ENCODE results near the gene ADGRL1.

DNA sequence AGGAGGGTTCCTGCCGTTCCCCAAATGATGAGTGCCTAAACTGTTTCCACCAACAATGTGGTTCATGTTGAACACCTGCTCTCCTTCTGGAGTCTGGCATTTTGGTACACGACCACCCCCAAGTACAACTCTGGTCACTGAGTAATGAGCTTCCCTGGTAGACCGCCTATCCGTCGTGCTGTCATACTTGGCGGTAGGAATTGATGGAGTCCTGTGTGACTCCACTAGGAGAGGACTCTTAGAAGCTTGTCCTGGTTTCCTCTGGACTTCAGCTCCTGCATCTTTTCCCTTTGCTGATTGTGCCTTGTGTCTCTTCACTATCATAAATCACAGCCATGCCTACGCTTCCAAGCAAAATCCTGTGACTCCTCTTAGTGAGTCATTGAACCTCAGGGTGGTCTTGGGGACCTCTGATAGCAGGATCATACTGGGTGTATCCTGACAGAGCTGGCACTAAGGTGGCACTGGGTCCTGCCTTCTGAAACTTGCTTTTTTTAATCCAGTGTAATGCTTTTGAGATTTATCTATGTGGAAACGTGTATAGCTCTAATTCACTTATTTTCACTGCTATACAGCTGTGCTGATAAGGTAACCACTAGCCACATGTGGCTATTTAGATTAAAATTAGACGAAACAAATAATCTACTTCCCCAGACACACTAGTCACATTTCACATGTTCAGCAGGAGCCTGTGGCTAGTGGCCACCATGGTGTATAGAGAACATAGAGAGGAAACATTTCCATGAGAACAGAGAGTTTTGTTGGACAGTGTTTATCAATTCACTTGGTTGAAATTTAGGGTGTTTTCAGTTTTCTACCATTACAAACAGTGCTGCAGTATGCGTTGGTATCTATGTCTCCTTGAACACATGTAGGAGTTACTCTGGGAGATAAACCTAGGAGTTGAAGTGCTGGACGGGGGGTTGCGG is 63.4 kb downstream of the ADGRL1 start:
- TF ChIP-seq YY1 (IDR thresholded peaks at IDR 0.05; ENCODE audit: low read depth) = no peak
- TF ChIP-seq, protein P1, sequence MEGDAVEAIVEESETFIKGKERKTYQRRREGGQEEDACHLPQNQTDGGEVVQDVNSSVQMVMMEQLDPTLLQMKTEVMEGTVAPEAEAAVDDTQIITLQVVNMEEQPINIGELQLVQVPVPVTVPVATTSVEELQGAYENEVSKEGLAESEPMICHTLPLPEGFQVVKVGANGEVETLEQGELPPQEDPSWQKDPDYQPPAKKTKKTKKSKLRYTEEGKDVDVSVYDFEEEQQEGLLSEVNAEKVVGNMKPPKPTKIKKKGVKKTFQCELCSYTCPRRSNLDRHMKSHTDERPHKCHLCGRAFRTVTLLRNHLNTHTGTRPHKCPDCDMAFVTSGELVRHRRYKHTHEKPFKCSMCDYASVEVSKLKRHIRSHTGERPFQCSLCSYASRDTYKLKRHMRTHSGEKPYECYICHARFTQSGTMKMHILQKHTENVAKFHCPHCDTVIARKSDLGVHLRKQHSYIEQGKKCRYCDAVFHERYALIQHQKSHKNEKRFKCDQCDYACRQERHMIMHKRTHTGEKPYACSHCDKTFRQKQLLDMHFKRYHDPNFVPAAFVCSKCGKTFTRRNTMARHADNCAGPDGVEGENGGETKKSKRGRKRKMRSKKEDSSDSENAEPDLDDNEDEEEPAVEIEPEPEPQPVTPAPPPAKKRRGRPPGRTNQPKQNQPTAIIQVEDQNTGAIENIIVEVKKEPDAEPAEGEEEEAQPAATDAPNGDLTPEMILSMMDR (IDR thresholded peaks at IDR 0.05) = no peak
- no peak for TF ChIP-seq JUND (IDR thresholded peaks at IDR 0.05)
- no peak for TF ChIP-seq EP300 (IDR thresholded peaks at IDR 0.05; ENCODE audit: borderline replicate concordance in 1 of 2, low read depth in 1 of 2, low read length in 1 of 2)
- TF ChIP-seq POLR2AphosphoS5 (IDR thresholded peaks at IDR 0.05; ENCODE audit: low read depth, low read length) = no peak
- TF ChIP-seq, protein P2, sequence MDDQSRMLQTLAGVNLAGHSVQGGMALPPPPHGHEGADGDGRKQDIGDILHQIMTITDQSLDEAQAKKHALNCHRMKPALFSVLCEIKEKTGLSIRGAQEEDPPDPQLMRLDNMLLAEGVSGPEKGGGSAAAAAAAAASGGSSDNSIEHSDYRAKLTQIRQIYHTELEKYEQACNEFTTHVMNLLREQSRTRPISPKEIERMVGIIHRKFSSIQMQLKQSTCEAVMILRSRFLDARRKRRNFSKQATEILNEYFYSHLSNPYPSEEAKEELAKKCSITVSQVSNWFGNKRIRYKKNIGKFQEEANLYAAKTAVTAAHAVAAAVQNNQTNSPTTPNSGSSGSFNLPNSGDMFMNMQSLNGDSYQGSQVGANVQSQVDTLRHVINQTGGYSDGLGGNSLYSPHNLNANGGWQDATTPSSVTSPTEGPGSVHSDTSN (IDR thresholded peaks at IDR 0.05) = no peak
- no peak for TF ChIP-seq SMC3 (IDR thresholded peaks at IDR 0.05; ENCODE audit: low read depth, low read length)
- no peak for TF ChIP-seq TEAD4 (IDR thresholded peaks at IDR 0.05; ENCODE audit: borderline replicate concordance, insufficient read depth)
- no peak for TF ChIP-seq EZH2phosphoT487 (IDR thresholded peaks at IDR 0.05; ENCODE audit: borderline replicate concordance, low read depth)
- no peak for TF ChIP-seq MXI1 (IDR thresholded peaks at IDR 0.05; ENCODE audit: low read depth, low read length)
- no peak for TF ChIP-seq TCF12 (IDR thresholded peaks at IDR 0.05)
